ENCODE results near the gene NDRG4.

Gene NDRG4

GRCh38 chr16:58499615-58500351 lies at the start of gene NDRG4:
NDRG4 (plus strand) TSS chr16:58500143; CDS start chr16:58500249, 106 bp downstream.
- DNase-seq (ENCODE audit: low read depth): peak; percentile 87

DNA sequence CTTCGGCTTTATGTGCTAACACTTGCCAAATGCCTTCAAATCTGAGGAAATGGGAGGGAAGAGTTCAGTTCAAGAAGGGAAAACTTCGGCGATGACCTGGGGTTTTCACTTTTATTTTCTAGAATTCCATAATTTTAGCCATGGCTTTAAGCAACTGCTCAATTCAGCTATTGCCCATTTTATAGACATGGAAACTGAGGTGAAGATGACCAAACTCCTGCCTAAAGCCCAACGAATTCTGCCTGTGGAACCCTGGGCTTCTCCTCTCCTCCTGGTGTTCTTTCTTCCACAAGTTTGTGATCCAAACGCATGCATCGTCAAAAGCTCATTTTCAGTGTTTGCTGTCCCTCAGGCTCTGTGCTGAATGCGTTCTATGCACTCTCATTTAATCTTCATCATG lies 49.4 kb upstream of the NDRG4 start:
- DNase-seq (ENCODE audit: low read depth): no peak

GRCh38 chr16:58451265-58451689 lies 48.7 kb upstream of the NDRG4 start:
- DNase-seq (ENCODE audit: low read depth): no peak

- peak; percentile 25 for DNase-seq (ENCODE audit: low read depth)
These were observed 48.0 kb upstream of the NDRG4 start for GRCh38 chr16:58451945-58452401.

GRCh38 chr16:58452640-58453039 lies 47.3 kb upstream of the NDRG4 start:
- DNase-seq (ENCODE audit: low read depth): no peak

GRCh38 chr16:58454178-58454577 lies 45.8 kb upstream of the NDRG4 start:
- DNase-seq (ENCODE audit: low read depth): no peak

DNA sequence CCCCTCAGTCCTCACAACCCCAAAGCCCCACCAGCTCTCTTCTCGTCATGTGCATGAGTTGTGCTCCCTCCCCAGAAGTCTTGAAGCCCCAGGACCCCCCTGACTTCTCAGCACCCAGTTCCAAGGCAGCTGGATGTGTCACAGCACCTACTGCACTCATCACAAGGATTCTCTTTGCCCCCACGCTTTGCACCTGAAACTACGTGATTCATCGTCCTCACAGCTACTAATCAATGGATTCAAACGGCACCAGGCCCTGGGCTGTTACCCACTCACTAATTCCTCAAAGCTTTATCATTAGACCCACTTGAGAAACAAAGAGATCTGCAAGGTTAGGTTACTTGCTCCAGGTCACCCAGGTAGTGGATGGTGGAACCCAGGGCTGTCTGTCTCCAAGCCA lies 45.1 kb upstream of the NDRG4 start:
- no peak for DNase-seq (ENCODE audit: low read depth)

DNA sequence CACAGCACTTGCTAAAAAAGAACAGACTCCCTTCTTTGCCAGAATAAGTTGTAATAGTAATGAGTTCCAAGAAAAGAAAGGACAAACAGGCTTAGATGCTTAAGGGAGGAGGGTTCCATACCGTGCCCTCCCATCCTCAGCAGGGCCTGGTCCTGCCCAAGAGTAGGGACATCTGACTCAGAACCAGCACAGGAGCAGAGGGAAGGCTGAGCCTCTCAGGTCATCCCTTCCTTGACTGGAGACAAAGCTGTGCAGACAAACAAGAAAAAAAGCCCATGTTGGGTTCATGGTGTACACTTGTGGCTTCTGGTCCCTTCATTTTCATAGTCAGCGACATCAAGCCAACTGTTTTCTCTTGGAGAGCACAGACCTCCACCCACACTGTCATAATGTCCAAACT lies 44.2 kb upstream of the NDRG4 start:
- no peak for DNase-seq (ENCODE audit: low read depth)

DNA sequence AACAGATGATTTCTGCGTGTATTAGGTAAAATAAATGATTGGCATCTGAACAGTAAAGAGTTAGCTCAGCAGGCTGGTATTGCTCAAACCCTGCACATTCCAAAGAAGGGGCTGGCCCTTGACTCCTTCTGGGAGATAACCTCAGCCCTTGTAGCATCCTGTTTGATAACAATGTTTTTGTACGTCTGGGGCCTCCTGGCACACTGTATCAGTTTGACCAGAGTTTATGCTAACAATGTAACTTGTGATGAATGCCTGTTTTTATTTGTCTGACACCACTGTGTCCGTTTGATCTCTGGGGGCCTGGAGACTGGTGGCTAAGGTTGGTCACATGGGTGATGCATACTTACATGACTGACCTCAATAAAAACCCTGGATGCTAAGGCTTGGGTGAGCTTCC lies 43.8 kb upstream of the NDRG4 start:
- DNase-seq (ENCODE audit: low read depth): no peak

- no peak for DNase-seq (ENCODE audit: low read depth)
These were observed 41.2 kb upstream of the NDRG4 start for GRCh38 chr16:58458606-58459343.

- peak; percentile 67 for DNase-seq (ENCODE audit: low read depth)
These were observed 40.4 kb upstream of the NDRG4 start for GRCh38 chr16:58459344-58460218.

DNA sequence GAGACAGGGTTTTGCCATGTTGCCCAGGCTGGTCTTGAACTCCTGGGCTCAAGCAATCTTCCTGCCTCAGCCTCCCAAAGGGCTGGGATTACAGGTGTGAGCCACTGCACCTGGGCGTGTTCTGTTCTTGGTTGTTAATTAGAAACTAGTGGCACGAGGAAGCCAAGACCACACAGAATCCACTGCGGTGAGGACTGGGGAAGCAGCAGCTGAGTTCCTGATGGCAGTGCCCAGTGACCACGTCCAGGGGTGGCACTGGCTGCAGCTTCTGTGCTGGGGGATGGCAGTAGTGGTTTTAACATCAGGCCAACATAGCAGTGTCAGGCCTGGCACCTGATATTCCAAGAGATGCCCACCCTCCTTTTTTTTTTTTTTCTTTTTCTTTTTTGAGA lies 39.7 kb upstream of the NDRG4 start:
- no peak for DNase-seq (ENCODE audit: low read depth)

- no peak for DNase-seq (ENCODE audit: low read depth)
These were observed 38.9 kb upstream of the NDRG4 start for GRCh38 chr16:58461056-58461455.

GRCh38 chr16:58461640-58462039 lies 38.3 kb upstream of the NDRG4 start:
- no peak for DNase-seq (ENCODE audit: low read depth)

GRCh38 chr16:58462089-58462488 lies 37.9 kb upstream of the NDRG4 start:
- DNase-seq (ENCODE audit: low read depth): no peak

- no peak for DNase-seq (ENCODE audit: low read depth)
These were observed 37.4 kb upstream of the NDRG4 start for GRCh38 chr16:58462499-58462996.

- DNase-seq (ENCODE audit: low read depth): no peak
These were observed 36.7 kb upstream of the NDRG4 start for GRCh38 chr16:58462997-58463941.

GRCh38 chr16:58464047-58464915 lies 35.7 kb upstream of the NDRG4 start:
- no peak for DNase-seq (ENCODE audit: low read depth)

DNA sequence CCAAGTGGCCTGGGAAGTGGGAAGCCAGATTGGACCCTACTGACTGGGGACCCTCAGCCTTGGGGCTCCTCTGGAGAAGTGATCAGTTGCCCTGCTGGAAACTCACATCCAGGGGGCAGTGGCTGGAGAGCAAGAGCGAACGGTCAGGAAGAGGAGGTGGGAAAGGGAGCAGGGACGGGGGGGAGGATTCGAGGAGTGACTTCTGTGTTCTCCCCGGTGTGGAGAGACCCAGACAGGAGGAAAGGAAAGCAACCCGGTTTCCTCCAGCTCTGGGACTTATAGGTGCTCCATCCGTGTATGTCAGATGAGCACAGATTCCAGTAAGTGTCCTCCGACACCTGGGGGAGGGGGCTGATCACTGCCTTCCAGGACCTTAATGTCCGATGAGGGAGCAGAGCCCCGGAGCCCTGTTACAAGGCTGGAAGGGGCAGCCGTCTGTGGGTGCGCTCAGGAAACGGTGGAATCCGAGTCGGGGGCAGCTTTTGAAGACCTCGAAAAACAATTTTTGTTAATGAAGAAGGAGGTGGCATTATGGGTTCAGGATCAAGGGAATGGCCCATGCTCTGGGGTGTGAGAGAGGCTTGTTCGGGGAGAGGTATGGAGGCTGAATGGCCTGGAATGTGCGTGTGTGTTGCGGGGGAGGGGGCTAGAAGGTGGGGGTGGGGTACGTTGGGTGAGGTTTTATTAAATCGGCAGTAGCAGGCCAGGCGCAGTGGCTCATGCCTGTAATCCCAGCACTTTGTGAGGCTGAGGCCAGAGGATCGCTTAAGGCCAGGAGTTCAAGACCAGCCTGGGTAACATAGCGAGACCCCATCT lies 34.8 kb upstream of the NDRG4 start:
- no peak for DNase-seq (ENCODE audit: low read depth)
